ENCODE results near the gene GALNT10. TPM values are rescaled to one million over a fixed set of nuclear protein-coding genes. Genes with fewer than 3 reads are reported as not detected.

Gene GALNT10
- total RNA-seq, 1 donor from 2014 or later, result 10.2 TPM

- peaks cover 3% of the 10 kb centered on the region for H3K27me3 Mint-ChIP-seq (ENCODE audit: insufficient read depth, low read depth)
- Histone ChIP-seq H3F3A (ENCODE audit: low read depth) (no peaks in the 10 kb centered on the region), H3K27me3 (no peaks in the 10 kb centered on the region), H3K9ac (no peak overlapping the region), H2AFZ (replicated peaks) (no peak overlapping the region), H3K4me1 (no peaks in the 10 kb centered on the region), H3K79me2 (ENCODE audit: low read depth) (no peaks in the 10 kb centered on the region), H3K4me2 (no peak overlapping the region), H3K4me3 (no peak overlapping the region), H3K9me3 (ENCODE audit: low read depth) (no peaks in the 10 kb centered on the region), H3K36me3 (no peaks in the 10 kb centered on the region), H3K27ac (no peak overlapping the region), H4K20me1 (ENCODE audit: low read depth) (no peaks in the 10 kb centered on the region)
- no peaks in the 10 kb centered on the region for H3K4me1 Mint-ChIP-seq
- H3K27ac Mint-ChIP-seq, result no peak overlapping the region
- H3K36me3 Mint-ChIP-seq, result peaks cover 12% of the 10 kb centered on the region
- TF ChIP-seq CTCF (IDR thresholded peaks at IDR 0.05) (no peak), EZH2 (IDR thresholded peaks at IDR 0.05) (no peak), EZH2phosphoT487 (IDR thresholded peaks at IDR 0.05) (no peak)
- no peaks in the 10 kb centered on the region for H3K9me3 Mint-ChIP-seq
- H3K4me3 Mint-ChIP-seq, result no peak overlapping the region
- no peak for DNase-seq (ENCODE audit: low spot score)
Observed at GRCh38 chr5:154295551-154295950, 105.0 kb downstream of the GALNT10 start.

GRCh38 chr5:154296525-154297159 is 106.1 kb downstream of the GALNT10 start:
- Histone ChIP-seq H3K9ac (no peak overlapping the region), H3K79me2 (ENCODE audit: low read depth) (no peaks in the 10 kb centered on the region), H3F3A (ENCODE audit: low read depth) (no peaks in the 10 kb centered on the region), H3K9me3 (ENCODE audit: low read depth) (no peaks in the 10 kb centered on the region), H3K36me3 (no peaks in the 10 kb centered on the region), H3K4me3 (no peak overlapping the region), H3K27ac (no peak overlapping the region), H3K27me3 (no peaks in the 10 kb centered on the region), H4K20me1 (ENCODE audit: low read depth) (no peaks in the 10 kb centered on the region), H2AFZ (replicated peaks) (no peak overlapping the region), H3K4me2 (no peak overlapping the region), H3K4me1 (no peaks in the 10 kb centered on the region)
- no peaks in the 10 kb centered on the region for H3K4me1 Mint-ChIP-seq
- no peak overlapping the region for H3K27ac Mint-ChIP-seq
- no peak overlapping the region for H3K4me3 Mint-ChIP-seq
- H3K9me3 Mint-ChIP-seq, result no peaks in the 10 kb centered on the region
- H3K36me3 Mint-ChIP-seq, result peaks cover 14% of the 10 kb centered on the region
- peaks cover 3% of the 10 kb centered on the region for H3K27me3 Mint-ChIP-seq (ENCODE audit: insufficient read depth, low read depth)
- TF ChIP-seq CTCF (IDR thresholded peaks at IDR 0.05) (no peak), EZH2 (IDR thresholded peaks at IDR 0.05) (no peak), EZH2phosphoT487 (IDR thresholded peaks at IDR 0.05) (no peak)
- no peak for DNase-seq (ENCODE audit: low spot score)

GRCh38 chr5:154298065-154298464 is 107.5 kb downstream of the GALNT10 start:
- Mint-ChIP-seq H3K9me3 (no peaks in the 10 kb centered on the region), H3K27me3 (ENCODE audit: insufficient read depth, low read depth) (peaks cover 3% of the 10 kb centered on the region), H3K4me1 (peaks cover 3% of the 10 kb centered on the region), H3K27ac (no peak overlapping the region), H3K36me3 (peaks cover 20% of the 10 kb centered on the region), H3K4me3 (no peak overlapping the region)
- Histone ChIP-seq H3K9ac (no peak overlapping the region), H3K4me2 (no peak overlapping the region), H3F3A (ENCODE audit: low read depth) (no peaks in the 10 kb centered on the region), H3K4me3 (no peak overlapping the region), H3K27ac (no peak overlapping the region), H3K79me2 (ENCODE audit: low read depth) (no peaks in the 10 kb centered on the region), H4K20me1 (ENCODE audit: low read depth) (no peaks in the 10 kb centered on the region), H3K4me1 (peaks cover 8% of the 10 kb centered on the region), H3K9me3 (ENCODE audit: low read depth) (no peaks in the 10 kb centered on the region), H3K36me3 (no peaks in the 10 kb centered on the region), H3K27me3 (no peaks in the 10 kb centered on the region), H2AFZ (replicated peaks) (no peak overlapping the region)
- TF ChIP-seq EZH2 (IDR thresholded peaks at IDR 0.05) (no peak), EZH2phosphoT487 (IDR thresholded peaks at IDR 0.05) (no peak), CTCF (IDR thresholded peaks at IDR 0.05) (no peak)
- no peak for DNase-seq (ENCODE audit: low spot score)
